Subcutaneous adipose tissue (tissue), 4 donors: Measurements from ENCODE around the gene DMD. TPM values are rescaled to one million over a fixed set of nuclear protein-coding genes. Genes with fewer than 3 reads are reported as not detected.

Experiments used
- total RNA-seq, 4 donors: library from RNA; depleted of rRNA; stranded (reverse); fragments of >200 nt; gene quantifications; one replicate each; pipeline ENCODE4 v1.1.0, GENCODE V29; 2016
- TF ChIP-seq, protein P1 (sequence below): fragments of 450-650 bp; IDR thresholded peaks from one replicate; pipeline ENCODE4 v1.5.1; 2016; ENCODE audit warnings: low read depth, mild to moderate bottlenecking, control low read depth, antibody characterized with exemption, moderate library complexity

DMD gene
- total RNA-seq, 4 donors from 2014 or later: 35.7 to 87.2 (median 72.1) TPM

- TF ChIP-seq, protein P1, sequence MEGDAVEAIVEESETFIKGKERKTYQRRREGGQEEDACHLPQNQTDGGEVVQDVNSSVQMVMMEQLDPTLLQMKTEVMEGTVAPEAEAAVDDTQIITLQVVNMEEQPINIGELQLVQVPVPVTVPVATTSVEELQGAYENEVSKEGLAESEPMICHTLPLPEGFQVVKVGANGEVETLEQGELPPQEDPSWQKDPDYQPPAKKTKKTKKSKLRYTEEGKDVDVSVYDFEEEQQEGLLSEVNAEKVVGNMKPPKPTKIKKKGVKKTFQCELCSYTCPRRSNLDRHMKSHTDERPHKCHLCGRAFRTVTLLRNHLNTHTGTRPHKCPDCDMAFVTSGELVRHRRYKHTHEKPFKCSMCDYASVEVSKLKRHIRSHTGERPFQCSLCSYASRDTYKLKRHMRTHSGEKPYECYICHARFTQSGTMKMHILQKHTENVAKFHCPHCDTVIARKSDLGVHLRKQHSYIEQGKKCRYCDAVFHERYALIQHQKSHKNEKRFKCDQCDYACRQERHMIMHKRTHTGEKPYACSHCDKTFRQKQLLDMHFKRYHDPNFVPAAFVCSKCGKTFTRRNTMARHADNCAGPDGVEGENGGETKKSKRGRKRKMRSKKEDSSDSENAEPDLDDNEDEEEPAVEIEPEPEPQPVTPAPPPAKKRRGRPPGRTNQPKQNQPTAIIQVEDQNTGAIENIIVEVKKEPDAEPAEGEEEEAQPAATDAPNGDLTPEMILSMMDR: no peak
Measured at GRCh38 chrX:31702222-31702621, 1509.1 kb downstream of the DMD start.

- TF ChIP-seq, protein P1: no peak
Measured at GRCh38 chrX:31697294-31697916, 1513.9 kb downstream of the DMD start.

GRCh38 chrX:31679861-31680260 lies 1531.5 kb downstream of the DMD start:
- TF ChIP-seq, protein P1: no peak

- TF ChIP-seq, protein P1: no peak
Measured at GRCh38 chrX:31670245-31670644, 1541.1 kb downstream of the DMD start.

DNA sequence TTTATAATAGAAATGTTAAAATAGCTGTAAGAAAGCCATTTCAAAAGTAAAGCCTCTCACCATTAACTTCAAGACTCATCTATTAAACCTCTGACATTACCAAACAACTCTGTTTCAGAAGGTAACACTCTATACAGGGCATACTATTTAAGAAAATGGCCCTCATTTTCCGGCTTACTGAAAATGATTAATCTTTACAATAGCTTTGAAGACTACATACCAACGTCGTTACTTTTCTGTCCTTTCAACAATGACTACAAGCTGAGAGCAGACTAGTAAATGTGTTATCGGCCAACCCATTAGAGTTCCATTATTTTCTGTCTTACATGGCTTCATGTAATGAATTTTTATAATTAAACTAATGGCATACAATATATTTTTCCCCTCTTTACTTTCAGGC lies 1545.9 kb downstream of the DMD start:
- TF ChIP-seq, protein P1: no peak

DNA sequence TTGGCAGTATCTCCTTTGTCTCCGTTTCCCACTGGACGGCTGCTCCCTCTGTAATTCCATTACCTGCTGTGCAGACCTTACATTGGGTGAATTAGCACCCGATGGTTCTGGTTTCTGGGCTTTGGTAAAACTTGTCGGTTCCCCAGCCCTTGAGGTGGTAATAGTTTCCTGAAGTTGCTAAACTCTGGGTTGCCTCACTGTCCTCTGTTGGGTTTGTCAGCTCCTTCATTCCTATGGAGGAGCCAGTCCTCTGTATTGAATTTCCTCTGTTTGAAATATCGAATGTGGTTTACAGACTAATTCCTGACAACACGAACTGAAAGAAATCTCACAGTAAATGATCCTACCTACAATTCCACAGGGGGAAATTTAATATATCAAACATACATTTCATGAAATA lies 1548.2 kb downstream of the DMD start:
- TF ChIP-seq, protein P1: no peak

- TF ChIP-seq, protein P1: no peak
Measured at GRCh38 chrX:31661280-31661810, 1550.0 kb downstream of the DMD start.
